Neural crest cell (in vitro differentiated cells): ENCODE data around the gene MYH6. TPM values are rescaled to one million over a fixed set of nuclear protein-coding genes. Genes with fewer than 3 reads are reported as not detected.
A peak's percentile ranks its signal among the peaks of the same experiment; 100 is the strongest.

Experiments used
- DNase-seq: peaks from one replicate; pipeline ENCODE4 v3.0.0; 2021; ENCODE audit warnings: low read depth, mixed read lengths, low spot score
- H3K27ac Mint-ChIP-seq: one replicate; pipeline ENCODE4 v1.8.0; 2021; ENCODE audit warnings: mild to moderate bottlenecking, mixed read lengths; ENCODE audit not compliant: unreplicated experiment
- H3K27me3 Mint-ChIP-seq: 2 replicates; pipeline ENCODE4 v1.8.0; 2021; ENCODE audit warnings: low read depth, mild to moderate bottlenecking, mixed read lengths
- H3K36me3 Mint-ChIP-seq: 2 replicates; pipeline ENCODE4 v1.8.0; 2021; ENCODE audit warnings: low read depth, mild to moderate bottlenecking, mixed read lengths
- H3K4me1 Mint-ChIP-seq: 2 replicates; pipeline ENCODE4 v1.8.0; 2021; ENCODE audit warnings: mixed read lengths
- H3K4me3 Mint-ChIP-seq: one replicate; pipeline ENCODE4 v1.8.0; 2021; ENCODE audit warnings: mild to moderate bottlenecking, mixed read lengths
- H3K9me3 Mint-ChIP-seq: 2 replicates; pipeline ENCODE4 v1.8.0; 2021; ENCODE audit warnings: mixed read lengths
- CTCF ChIP-seq: fragments of 200-600 bp; sonication (generic); conservative IDR thresholded peaks from 2 replicates; pipeline ENCODE4 v1.5.0; 2021; ENCODE audit warnings: antibody characterized with exemption, mild to moderate bottlenecking
- total RNA-seq: library from RNA; stranded (reverse); gene quantifications from 2 replicates; pipeline ENCODE4 v1.2.1, GENCODE V29; 2021

MYH6 gene
- total RNA-seq, 1 donor from 2014 or later, result not detected

GRCh38 chr14:23353433-23353780 lies 54.7 kb downstream of the MYH6 start:
- TF ChIP-seq CTCF, result no peak
- Mint-ChIP-seq H3K9me3 (peaks cover 10% of the 10 kb centered on the region), H3K36me3 (peaks cover 15% of the 10 kb centered on the region), H3K4me1 (peaks cover 32% of the 10 kb centered on the region), H3K4me3 (peak overlapping the region; percentile 84), H3K27ac (peak overlapping the region; percentile 6), H3K27me3 (peaks cover 32% of the 10 kb centered on the region)
- no peak for DNase-seq

GRCh38 chr14:23352506-23353432 lies 55.3 kb downstream of the MYH6 start, which contains the start of gene SLC22A17:
SLC22A17 (minus strand) TSS chr14:23352887.
- H3K4me3 Mint-ChIP-seq, result peak within 1 kb of the TSS; percentile 84
- DNase-seq, result peak; percentile 70
- H3K27ac Mint-ChIP-seq, result peak within 1 kb of the TSS; percentile 6
- TF ChIP-seq CTCF, result peak; percentile 23
- peaks cover 10% of the 10 kb centered on the region for H3K9me3 Mint-ChIP-seq
- peaks cover 32% of the 10 kb centered on the region for H3K4me1 Mint-ChIP-seq
- peaks cover 32% of the 10 kb centered on the region for H3K27me3 Mint-ChIP-seq
- H3K36me3 Mint-ChIP-seq, result peaks cover 15% of the 10 kb centered on the region

- TF ChIP-seq CTCF, result peak; percentile 28
- Mint-ChIP-seq H3K36me3 (peaks cover 15% of the 10 kb centered on the region), H3K27ac (no peak overlapping the region), H3K9me3 (peaks cover 10% of the 10 kb centered on the region), H3K27me3 (peaks cover 32% of the 10 kb centered on the region), H3K4me1 (peaks cover 32% of the 10 kb centered on the region), H3K4me3 (peak overlapping the region; percentile 84)
- peak; percentile 36 for DNase-seq
Observed at GRCh38 chr14:23351681-23352505, 56.2 kb downstream of the MYH6 start.

GRCh38 chr14:23349156-23349845 lies 58.8 kb downstream of the MYH6 start:
- Mint-ChIP-seq H3K27ac (no peak overlapping the region), H3K9me3 (peaks cover 10% of the 10 kb centered on the region), H3K4me3 (peak overlapping the region; percentile 83), H3K36me3 (peaks cover 11% of the 10 kb centered on the region), H3K27me3 (peaks cover 30% of the 10 kb centered on the region), H3K4me1 (peaks cover 29% of the 10 kb centered on the region)
- TF ChIP-seq CTCF, result no peak
- no peak for DNase-seq

- peaks cover 10% of the 10 kb centered on the region for H3K9me3 Mint-ChIP-seq
- TF ChIP-seq CTCF, result no peak
- no peak overlapping the region for H3K4me3 Mint-ChIP-seq
- H3K27me3 Mint-ChIP-seq, result peaks cover 20% of the 10 kb centered on the region
- H3K4me1 Mint-ChIP-seq, result peaks cover 19% of the 10 kb centered on the region
- H3K36me3 Mint-ChIP-seq, result peaks cover 11% of the 10 kb centered on the region
- no peak overlapping the region for H3K27ac Mint-ChIP-seq
- no peak for DNase-seq
Observed at GRCh38 chr14:23348297-23348655, 59.8 kb downstream of the MYH6 start.
